Right ventricle myocardium superior (tissue), 1 donor: ENCODE results near the gene FITM1. TPM values are rescaled to one million over a fixed set of nuclear protein-coding genes. Genes with fewer than 3 reads are reported as not detected.
"Not testable (repeated sequence)": the region's sequence is repeated elsewhere in the genome, so short reads cannot be mapped to it uniquely, and the experiment has no call there.

Experiments used
- ATAC-seq: fragments of 200-7000 bp; cut with Tn5 transposase; one replicate; pipeline ENCODE4 v1.9.1; 2020; ENCODE audit warnings: mild to moderate bottlenecking; ENCODE audit not compliant: poor library complexity
- DNase-seq: peaks from one replicate; pipeline ENCODE4 v3.0.0-alpha.2; 2020
- intact Hi-C: fragments of 100-400 bp; cut with DNase I; formaldehyde crosslinking; loops from one replicate; pipeline ENCODE4 v1.11.2; 2022
- total RNA-seq: library from RNA; stranded (reverse); fragmentation: NEBNext Ultra II Directional; extraction: Animal tissue kit (Norgen Biotek cat#: 25700); gene quantifications from one replicate; pipeline ENCODE4 v1.2.1, GENCODE V29; 2021
- donor health status: DM: no; HTN: yes; CAD: no; lungs with severe emphysema.

The FITM1 gene
- total RNA-seq, 1 donor from 2014 or later = 126 TPM

DNA sequence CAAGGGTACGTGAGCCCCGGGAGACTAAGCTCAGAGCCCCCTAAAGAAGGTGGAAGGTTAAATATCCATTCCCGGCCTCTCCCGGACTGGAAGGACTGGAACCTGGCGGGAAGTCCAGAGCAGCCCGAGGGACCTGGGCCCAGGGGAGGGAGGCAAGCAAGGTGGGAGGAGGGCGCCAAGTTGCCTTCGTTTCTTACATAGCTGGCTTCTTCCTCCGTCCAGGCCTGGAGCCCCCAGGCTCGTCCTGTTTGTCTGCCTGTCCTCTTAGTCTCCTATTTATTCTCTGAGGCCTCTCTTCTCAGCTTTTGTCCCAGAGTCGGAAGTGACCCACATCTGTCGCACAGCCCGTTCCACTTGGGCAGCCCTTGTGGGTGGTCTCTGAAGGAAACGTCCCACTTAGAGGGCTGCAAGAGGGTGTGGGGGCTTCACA lies 35.6 kb upstream of the FITM1 start:
- ATAC-seq = no peak
- DNase-seq = no peak
- intact Hi-C loops = loop anchor here (5.0 kb wide), 1 partner anchor 38 kb away; no protein-coding TSS in a partner anchor

DNA sequence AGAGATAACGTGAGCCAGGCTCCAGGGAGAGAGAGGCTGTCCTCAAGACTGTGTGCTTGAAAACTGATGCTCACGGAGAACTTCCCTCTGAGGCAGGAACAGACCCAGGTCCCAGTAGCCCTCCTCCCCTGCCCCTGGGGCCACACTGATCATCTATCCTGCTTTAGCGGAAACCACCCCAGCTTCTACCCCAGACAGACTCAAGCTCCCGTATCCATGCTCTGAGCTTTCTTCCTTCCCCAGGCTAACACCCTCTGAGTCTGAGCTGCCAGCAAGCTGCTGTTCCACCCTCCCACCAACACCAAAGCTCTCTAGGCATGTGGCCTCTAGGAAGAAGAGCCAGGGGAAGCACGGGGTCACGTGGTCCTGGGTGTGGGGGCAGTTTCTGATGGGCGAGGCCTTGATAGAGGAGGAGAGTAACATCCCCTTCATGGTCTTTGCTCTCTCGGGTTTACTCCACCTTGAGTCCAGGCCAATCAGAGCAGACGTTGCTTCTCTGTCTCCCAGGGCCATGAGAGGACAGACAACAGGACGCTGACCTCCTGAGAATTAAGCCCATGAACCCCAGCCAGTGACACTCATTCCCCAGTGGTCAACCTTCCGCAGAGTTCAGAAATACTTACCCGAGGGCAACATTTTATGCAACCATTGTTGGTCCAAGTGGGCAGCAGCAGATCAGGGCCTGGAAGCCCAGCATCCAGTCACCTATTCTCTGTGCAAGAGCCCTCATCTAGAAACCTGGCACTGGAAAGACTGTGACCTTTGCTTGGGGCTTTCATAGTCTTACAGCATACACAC lies 35.0 kb upstream of the FITM1 start:
- intact Hi-C loops = no loop called here
- DNase-seq (peak; percentile 72), ATAC-seq (no peak)

DNA sequence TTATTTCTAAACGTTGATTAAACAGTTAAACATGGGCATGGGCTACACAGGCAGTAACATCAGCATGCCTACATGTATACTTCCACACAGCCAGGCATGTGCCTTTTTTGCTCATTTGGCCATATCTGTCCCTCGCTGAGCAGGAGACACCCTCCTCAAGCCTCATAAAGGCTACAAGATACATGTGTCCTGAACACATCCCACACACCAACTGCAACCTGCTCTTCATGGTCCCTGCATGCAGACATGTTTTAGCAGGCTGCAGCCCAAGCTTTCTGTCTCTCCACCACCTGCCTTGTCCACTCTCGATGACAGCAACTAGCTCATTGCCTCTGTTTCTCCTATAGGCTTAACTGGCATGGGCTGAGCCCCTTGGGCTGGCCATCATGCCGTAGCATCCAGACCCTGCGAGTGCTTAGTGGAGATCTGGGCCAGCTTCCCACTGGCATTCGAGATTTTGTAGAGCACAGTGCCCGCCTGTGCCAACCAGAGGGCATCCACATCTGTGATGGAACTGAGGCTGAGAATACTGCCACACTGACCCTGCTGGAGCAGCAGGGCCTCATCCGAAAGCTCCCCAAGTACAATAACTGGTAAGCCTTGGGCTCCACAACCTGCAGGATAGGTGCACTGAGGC lies 33.8 kb upstream of the FITM1 start:
- no peak for ATAC-seq
- no peak for DNase-seq
- intact Hi-C loops = no loop called here

DNA sequence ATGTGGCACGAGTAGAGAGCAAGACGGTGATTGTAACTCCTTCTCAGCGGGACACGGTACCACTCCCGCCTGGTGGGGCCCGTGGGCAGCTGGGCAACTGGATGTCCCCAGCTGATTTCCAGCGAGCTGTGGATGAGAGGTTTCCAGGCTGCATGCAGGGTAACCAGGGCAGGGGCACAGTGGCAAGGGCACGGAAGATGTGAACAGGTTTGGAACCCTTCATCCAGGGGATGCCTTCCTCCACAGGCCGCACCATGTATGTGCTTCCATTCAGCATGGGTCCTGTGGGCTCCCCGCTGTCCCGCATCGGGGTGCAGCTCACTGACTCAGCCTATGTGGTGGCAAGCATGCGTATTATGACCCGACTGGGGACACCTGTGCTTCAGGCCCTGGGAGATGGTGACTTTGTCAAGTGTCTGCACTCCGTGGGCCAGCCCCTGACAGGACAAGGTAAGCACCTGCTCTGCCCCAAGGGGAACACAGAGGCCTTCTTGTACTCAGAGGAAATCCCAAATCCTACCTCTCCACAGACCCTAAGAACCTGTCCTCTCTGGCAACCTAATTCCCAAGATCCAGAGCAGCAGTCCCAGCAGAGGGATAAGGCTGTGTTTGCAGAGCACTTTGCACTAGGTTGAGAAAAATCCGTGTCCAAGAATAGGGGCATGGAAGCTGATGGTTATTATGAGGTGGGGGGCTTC lies 32.1 kb upstream of the FITM1 start:
- DNase-seq (no peak), ATAC-seq (no peak)
- intact Hi-C loops = no loop called here

DNA sequence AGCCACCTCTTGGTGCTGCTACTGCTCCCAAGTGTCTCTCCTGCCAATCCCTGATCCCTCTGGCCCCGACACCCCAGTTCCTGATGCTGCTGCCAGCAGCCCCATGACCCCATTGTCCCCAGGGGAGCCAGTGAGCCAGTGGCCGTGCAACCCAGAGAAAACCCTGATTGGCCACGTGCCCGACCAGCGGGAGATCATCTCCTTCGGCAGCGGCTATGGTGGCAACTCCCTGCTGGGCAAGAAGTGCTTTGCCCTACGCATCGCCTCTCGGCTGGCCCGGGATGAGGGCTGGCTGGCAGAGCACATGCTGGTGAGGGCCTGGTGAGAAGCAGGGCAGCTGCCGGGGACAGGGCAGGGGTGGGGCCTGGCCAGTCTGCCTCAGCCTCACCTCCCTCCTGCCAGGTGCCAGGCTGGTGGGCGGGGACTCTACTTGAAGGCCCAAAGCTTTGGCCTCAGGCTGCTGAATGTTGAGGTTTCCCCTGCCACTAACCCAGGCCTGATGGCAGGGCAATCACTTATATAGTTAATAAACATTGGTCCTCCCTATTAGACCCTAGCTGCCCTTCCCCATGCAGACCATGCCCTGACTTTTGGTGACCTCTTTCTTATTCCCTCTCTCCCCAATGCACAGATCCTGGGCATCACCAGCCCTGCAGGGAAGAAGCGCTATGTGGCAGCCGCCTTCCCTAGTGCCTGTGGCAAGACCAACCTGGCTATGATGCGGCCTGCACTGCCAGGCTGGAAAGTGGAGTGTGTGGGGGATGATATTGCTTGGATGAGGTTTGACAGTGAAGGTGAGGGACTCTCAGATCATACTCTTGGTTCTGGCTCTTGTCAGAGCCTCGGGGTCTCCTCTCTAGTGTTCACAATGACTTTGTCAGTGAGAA lies 31.3 kb upstream of the FITM1 start:
- intact Hi-C loops = no loop called here
- ATAC-seq = no peak
- no peak for DNase-seq

DNA sequence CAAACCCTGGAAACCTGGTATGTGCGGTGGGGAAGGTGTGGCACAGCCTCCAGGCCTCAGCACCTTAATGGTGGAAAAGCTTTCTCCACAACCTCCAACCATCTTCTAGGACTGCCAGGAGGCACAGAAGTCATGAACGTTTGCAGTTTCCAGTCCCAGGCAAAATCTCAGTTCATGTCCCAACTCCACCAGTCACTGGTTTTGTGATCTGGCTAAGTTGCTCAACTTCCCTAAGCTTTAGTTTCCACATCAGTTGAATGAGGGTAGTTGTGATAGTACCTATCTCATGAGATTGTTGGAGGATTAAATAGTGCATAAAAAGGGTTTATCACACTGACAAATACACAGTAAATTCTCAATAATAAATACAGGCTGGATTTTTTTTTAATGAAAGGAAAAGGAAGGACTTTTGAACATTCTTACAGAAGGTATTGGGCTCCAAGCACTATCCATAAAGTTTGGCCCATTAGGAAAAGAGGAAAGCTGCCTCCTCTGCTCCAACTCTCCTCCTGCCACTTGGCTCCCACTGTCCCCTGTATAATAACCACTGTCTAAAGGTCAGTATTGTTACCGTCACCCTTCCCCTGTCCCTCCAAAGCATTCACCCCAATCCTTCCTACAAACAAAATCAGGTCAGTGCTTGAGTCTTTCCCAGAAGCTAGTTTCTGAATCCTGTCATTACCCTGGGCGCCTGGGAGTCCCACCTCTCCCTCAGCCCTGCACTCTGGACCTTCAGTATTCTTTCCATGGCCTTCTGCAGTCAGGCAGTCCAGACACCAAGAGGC lies 30.1 kb upstream of the FITM1 start:
- DNase-seq = no peak
- no peak for ATAC-seq
- intact Hi-C loops = no loop called here

DNA sequence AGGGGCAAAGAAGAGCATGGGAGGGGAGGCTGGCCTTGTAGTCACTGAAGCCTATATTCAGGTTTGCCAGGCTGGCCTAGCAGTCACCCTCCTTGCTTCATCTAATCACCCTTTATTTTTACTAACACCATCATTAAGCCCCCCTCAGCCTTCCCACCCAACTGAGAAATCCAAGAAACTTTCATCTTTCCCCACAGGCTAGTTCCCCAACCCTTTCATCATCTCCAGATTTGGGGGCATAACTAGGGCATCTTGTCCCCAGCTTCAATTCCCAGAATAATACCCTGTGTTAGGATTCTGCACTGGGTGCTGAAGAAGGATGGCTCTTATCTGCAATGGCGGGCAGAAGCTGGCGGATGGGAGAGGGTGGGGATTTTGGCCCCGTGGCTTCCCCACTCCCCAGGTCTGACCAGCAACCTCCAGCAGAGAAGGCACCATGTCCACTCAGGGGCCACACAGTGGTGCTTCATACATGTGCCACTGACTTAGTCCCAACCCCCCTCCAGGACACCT lies 29.4 kb upstream of the FITM1 start:
- ATAC-seq (no peak), DNase-seq (no peak)
- intact Hi-C loops = no loop called here

DNA sequence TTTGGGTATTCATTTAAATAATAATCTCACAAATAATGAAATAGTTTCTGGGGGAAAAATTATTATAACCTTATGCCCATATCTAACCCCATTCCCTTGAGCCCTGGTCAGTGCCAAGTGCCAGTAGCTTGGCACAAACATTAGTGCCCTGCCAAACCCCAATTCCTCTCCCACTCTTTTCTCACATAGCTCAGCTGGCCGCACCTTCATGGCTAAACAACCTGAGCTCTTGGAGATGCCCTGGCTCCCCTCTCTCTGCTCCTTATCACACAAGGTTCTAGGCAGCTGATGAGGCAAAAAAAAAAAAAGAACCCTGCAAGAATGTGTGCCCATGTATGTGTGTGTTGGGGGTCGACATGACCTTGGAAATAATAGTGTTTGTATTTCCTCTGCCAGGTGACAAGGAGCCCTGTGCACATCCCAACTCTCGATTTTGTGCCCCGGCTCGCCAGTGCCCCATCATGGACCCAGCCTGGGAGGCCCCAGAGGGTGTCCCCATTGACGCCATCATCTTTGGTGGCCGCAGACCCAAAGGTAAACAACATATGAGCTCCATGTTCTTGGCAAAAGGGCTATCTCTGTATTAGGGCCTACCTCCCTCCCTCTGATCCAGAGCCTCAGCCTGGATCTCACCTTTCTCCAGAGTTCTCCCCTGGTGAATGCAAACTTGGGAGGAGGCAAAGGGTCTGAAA lies 28.0 kb upstream of the FITM1 start:
- DNase-seq = no peak
- intact Hi-C loops = no loop called here
- no peak for ATAC-seq

DNA sequence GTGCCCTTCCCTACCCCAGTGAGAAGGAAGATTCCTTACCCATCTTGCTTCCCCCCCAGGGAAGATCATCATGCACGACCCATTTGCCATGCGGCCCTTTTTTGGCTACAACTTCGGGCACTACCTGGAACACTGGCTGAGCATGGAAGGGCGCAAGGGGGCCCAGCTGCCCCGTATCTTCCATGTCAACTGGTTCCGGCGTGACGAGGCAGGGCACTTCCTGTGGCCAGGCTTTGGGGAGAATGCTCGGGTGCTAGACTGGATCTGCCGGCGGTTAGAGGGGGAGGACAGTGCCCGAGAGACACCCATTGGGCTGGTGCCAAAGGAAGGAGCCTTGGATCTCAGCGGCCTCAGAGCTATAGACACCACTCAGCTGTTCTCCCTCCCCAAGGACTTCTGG lies 27.0 kb upstream of the FITM1 start:
- DNase-seq (no peak), ATAC-seq (no peak)

DNA sequence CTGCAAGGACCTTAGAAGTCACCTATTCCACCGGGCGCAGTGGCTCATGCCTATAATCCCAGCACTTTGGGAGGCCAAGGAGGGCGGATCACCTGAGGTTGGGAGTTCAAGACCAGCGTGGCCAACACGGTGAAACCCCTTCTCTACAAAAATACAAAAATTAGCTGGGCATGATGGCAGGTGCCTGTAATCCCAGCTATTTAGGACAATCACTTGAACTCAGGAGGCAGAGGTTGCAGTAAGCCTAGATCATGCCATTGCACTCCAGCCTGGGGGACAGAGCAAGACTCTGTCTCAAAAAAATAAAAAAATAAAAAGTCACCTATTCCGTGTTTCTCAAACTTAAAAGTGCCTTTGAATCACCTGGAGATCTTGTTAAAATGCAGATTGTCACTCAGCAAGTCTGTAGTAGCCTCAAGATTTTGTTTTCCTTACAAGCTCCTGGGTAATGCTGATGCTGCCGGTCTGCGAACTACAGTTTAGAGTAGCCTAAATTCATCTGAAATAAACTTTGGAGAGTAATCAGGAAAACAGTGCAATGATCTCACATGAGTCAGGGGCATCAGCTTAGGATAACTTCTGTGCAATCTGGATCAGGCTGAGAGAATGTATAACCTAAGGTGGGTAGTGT lies 24.7 kb upstream of the FITM1 start:
- intact Hi-C loops = loop anchor here (5.0 kb wide), 1 partner anchor 48 kb away; no protein-coding TSS in a partner anchor
- not testable (repeated sequence) for DNase-seq, ATAC-seq

More for the DNA sequence above, 27.0 kb upstream of the FITM1 start:
- intact Hi-C loops = no loop called here

DNA sequence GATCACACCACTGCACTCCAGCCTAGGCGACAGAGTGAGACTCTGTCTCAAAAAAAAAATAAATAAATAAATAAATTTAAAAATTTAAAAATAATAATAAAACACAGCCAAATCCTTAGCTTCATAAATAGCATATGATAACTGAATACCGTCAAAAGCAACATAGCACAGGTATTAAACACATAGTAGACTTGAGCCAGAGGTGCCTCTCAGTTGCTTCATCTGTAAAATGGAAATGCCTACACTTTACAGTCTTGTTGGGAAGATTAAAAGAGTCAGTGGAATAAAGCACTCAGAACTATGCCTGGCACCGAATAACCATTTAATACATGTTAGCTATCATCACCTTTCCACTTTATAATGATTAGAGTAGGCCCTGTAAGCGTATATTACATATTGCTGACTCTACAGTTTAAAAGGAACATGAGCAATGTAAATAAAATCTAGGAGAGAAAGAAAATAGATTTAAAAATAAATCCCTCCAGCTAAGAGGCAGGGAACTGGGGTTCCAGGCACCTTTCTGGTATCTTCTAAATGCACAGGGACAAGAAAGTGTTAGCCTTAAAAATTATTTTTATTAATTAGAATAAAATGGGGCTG lies 23.7 kb upstream of the FITM1 start:
- DNase-seq = no peak
- intact Hi-C loops = loop anchor here (5.0 kb wide), 1 partner anchor 49 kb away; no protein-coding TSS in a partner anchor
- ATAC-seq = no peak

DNA sequence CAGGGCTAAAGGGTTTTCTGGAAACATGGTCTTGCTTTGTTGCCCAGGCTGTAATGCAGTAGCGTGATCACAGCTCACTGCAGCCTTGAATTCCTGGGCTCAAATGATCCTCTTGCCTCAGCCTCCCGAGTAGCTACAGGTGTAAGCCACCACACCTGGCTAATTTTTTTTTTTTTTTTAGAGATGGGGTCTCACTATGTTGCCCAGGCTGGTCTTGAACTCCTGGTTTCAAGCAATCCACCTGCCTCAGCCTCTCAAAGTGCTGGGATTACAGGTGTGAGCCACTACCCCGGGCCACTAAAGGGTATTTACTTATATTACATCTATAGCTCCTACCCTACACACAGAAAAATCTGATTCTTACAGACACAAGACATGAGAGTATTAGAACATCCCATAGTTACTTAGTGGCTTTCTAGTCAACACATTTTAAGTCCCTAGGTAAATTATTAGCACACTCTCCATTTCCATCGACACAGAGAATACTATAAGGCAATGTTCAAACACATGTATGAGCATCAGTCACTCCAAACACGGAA lies 22.1 kb upstream of the FITM1 start:
- ATAC-seq = no peak
- DNase-seq = no peak
- intact Hi-C loops = loop anchor here (5.0 kb wide), 1 partner anchor 51 kb away; no protein-coding TSS in a partner anchor

DNA sequence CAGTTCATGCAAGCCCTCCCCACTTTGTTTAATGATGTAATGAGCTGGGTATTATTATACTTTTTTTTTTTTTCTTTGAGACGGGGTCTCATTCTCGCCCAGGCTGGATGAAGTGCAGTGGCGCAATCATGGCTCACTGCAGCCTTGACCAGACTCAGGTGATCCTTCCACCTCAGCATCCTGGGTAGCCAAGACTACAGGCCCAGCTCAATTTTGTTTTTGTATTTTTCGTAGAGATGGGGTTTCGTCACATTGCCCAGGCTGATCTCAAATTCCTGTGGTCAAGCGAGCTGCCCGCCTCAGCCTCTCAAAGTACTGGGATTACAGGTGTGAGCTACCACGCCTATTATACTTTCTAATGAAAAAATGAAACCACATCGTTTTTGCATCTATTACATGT lies 20.4 kb upstream of the FITM1 start:
- DNase-seq (no peak), ATAC-seq (no peak)
- intact Hi-C loops = no loop called here

DNA sequence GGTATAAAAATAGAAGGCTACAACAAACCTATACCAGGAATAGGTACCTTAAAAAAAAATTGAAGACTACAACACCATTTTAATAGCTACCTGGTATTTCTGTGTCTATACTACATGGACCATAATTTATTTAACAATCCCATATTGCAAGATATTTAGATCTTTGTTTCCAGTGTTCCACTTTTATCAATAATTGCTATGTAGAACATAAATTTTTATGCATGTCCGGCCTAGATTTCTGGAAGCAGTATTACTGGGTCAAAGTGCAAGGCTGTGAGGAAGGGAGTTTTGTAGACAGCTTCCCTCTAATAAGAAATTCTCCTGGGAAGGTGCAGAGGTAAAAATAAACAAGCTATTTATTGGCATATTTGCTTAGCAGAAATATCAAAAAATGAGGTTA lies 19.9 kb upstream of the FITM1 start:
- DNase-seq = no peak
- intact Hi-C loops = no loop called here
- no peak for ATAC-seq

DNA sequence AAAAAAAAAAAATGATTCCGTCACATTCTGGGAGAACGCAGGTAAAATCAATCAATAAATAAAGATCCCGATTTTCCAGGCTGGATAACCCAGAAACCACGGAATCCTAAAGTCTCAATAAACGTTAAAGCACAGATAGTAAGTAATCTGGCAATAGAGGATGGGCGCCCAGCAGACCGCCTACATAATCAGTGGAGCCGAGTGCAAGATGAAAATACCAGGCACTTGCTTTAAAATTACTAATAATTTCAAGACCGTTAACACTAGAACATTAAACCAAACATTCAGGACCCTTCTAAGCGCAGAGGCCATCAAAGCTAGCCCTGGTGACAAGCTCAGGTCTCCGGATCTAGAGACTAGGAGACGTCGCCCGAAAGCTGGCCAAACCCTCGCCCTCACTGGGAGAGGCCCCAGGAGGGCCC lies 17.1 kb upstream of the FITM1 start:
- ATAC-seq (no peak), DNase-seq (no peak)
- intact Hi-C loops = no loop called here
